Measurements from ENCODE around the gene WDFY2. TPM values are rescaled to one million over a fixed set of nuclear protein-coding genes. Genes with fewer than 3 reads are reported as not detected.

WDFY2 gene
- total RNA-seq, 5 donors from 2014 or later (not counting 1 experiment from before 2014, with no cell fraction given) = 18.2 to 28.3 (median 20.0) TPM

DNA sequence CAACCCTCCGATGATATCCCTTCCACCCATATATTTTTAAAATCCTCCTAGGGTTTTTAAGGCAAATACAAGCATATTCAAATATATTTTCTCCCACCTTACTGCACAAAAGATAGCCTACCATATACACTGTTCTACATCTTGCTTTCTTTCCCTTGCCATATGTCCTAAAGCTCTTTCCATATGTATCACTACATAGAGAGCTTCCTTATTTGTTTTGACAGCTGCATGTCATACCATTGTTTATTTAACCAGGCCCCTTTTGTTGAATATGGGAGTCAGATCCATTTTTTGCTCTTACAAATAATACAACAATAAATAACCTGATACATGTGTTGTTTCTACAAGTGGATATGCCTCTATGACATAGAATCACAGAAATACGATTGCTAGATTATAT, 32.8 kb upstream of the WDFY2 start:
- H3K4me1 Mint-ChIP-seq = no peaks in the 10 kb centered on the region
- ChIA-PET POLR2A (no interaction called here), CTCF (no interaction called here)
- H3K36me3 ChIP-seq (ENCODE audit: control insufficient read depth in 2 of 2, extremely low read depth in 1 of 2, insufficient read depth in 1 of 2, low read length in 1 of 2) = no peaks in the 10 kb centered on the region
- WGBS (ENCODE audit: insufficient coverage) = 100% methylated on average over 1 of the region's 2 CpGs
- H3K4me3 Mint-ChIP-seq = no peak overlapping the region
- no peaks in the 10 kb centered on the region for H3K9me3 Mint-ChIP-seq
- DNase-seq (no peak), ATAC-seq (replicated peaks in 1 of 4) (no peak)
- no peaks in the 10 kb centered on the region for H3K36me3 Mint-ChIP-seq
- no peak overlapping the region for H3K4me3 ChIP-seq (ENCODE audit: control insufficient read depth in 1 of 2, extremely low read depth in 1 of 2, low read length in 1 of 2)
- H3K27ac ChIP-seq (ENCODE audit: low read length) = no peak overlapping the region
- H3K9me3 ChIP-seq = no peaks in the 10 kb centered on the region
- no peak overlapping the region for H3K27ac Mint-ChIP-seq
- H3K27me3 ChIP-seq (replicated peaks in 1 of 2; ENCODE audit: control insufficient read depth in 2 of 2, extremely low read depth in 1 of 2, insufficient read depth in 2 of 2, low read length in 1 of 2) = no peaks in the 10 kb centered on the region
- peaks cover 0 to 2% of the 10 kb centered on the region in 2 donors for H3K27me3 Mint-ChIP-seq
- no peaks in the 10 kb centered on the region for H3K4me1 ChIP-seq (ENCODE audit: control insufficient read depth in 1 of 2, extremely low read depth in 1 of 2, insufficient read depth in 2 of 2, low read length in 2 of 2)

DNA sequence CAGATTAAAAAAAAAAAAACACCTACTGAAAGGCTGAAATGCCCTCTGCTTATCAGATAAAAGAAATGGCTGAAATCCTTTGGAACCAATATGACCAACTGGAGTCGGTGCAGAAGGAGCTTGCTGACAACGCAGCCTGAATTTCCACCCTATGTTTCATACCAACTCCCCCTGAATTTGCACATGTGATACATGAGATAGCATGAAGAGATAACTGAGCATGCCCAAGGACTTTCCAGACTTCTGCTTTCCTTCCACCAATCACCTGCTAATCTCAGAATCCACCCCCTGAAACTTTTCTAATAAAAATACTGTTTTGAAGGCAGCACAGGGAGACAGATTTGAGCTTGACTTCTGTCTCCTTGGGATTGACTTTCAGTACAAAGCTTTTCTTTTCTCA, 32.2 kb upstream of the WDFY2 start:
- DNase-seq (no peak), ATAC-seq (replicated peaks in 1 of 4) (no peak)
- H3K27ac ChIP-seq (ENCODE audit: low read length) = no peak overlapping the region
- WGBS (ENCODE audit: insufficient coverage) = 65% methylated on average over 2 of the region's 2 CpGs
- H3K4me1 Mint-ChIP-seq = no peaks in the 10 kb centered on the region
- POLR2A ChIA-PET = interaction anchor here in 1 of 2 donors (0.7 to 0.8 kb wide), 2 partner anchors 43 to 99 kb away, joined by 3 to 4 read pairs; partner anchors contain the start of gene INTS6
- no peaks in the 10 kb centered on the region for H3K27me3 ChIP-seq (replicated peaks in 1 of 2; ENCODE audit: control insufficient read depth in 2 of 2, extremely low read depth in 1 of 2, insufficient read depth in 2 of 2, low read length in 1 of 2)
- H3K4me3 ChIP-seq (ENCODE audit: control insufficient read depth in 1 of 2, extremely low read depth in 1 of 2, low read length in 1 of 2) = no peak overlapping the region
- CTCF ChIA-PET = no interaction called here
- H3K9me3 Mint-ChIP-seq = no peaks in the 10 kb centered on the region
- H3K36me3 ChIP-seq (ENCODE audit: control insufficient read depth in 2 of 2, extremely low read depth in 1 of 2, insufficient read depth in 1 of 2, low read length in 1 of 2) = no peaks in the 10 kb centered on the region
- H3K27ac Mint-ChIP-seq = no peak overlapping the region
- H3K4me1 ChIP-seq (ENCODE audit: control insufficient read depth in 1 of 2, extremely low read depth in 1 of 2, insufficient read depth in 2 of 2, low read length in 2 of 2) = no peaks in the 10 kb centered on the region
- H3K27me3 Mint-ChIP-seq = peaks cover 0 to 5% of the 10 kb centered on the region in 2 donors
- H3K4me3 Mint-ChIP-seq = no peak overlapping the region
- no peaks in the 10 kb centered on the region for H3K36me3 Mint-ChIP-seq
- no peaks in the 10 kb centered on the region for H3K9me3 ChIP-seq

DNA sequence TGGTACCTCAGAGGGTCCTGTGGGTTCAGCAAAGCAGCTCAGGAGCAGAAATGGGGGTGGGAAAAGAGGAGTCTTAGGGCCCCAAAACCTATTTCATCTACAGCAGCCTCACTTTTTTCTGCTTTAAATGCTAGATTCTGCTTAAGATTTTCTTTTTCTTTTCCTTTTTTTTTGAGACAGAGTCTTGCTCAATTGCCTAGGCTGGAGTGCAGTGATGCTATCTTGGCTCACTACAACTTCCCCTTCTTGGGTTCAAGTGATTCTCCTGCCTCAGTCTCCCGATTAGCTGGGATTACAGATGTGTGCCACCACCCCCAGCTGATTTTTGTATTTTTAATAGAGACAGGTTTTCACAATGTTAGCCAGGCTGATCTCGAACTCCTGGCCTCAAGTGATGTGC, 30.7 kb upstream of the WDFY2 start:
- Histone ChIP-seq H3K27ac (ENCODE audit: low read length) (no peak overlapping the region), H3K36me3 (ENCODE audit: control insufficient read depth in 2 of 2, extremely low read depth in 1 of 2, insufficient read depth in 1 of 2, low read length in 1 of 2) (no peaks in the 10 kb centered on the region), H3K27me3 (replicated peaks in 1 of 2; ENCODE audit: control insufficient read depth in 2 of 2, extremely low read depth in 1 of 2, insufficient read depth in 2 of 2, low read length in 1 of 2) (no peaks in the 10 kb centered on the region), H3K9me3 (no peaks in the 10 kb centered on the region), H3K4me3 (ENCODE audit: control insufficient read depth in 1 of 2, extremely low read depth in 1 of 2, low read length in 1 of 2) (no peak overlapping the region), H3K4me1 (ENCODE audit: control insufficient read depth in 1 of 2, extremely low read depth in 1 of 2, insufficient read depth in 2 of 2, low read length in 2 of 2) (no peaks in the 10 kb centered on the region)
- peaks cover 0 to 5% of the 10 kb centered on the region in 2 donors for H3K27me3 Mint-ChIP-seq
- ChIA-PET POLR2A (no interaction called here), CTCF (no interaction called here)
- no peak overlapping the region for H3K4me3 Mint-ChIP-seq
- DNase-seq (no peak), ATAC-seq (replicated peaks in 1 of 4) (no peak)
- H3K9me3 Mint-ChIP-seq = no peaks in the 10 kb centered on the region
- no peaks in the 10 kb centered on the region for H3K36me3 Mint-ChIP-seq
- no peak overlapping the region for H3K27ac Mint-ChIP-seq
- no CpG with 5 or more reads among the region's 2 CpGs for WGBS (ENCODE audit: insufficient coverage)
- no peaks in the 10 kb centered on the region for H3K4me1 Mint-ChIP-seq

DNA sequence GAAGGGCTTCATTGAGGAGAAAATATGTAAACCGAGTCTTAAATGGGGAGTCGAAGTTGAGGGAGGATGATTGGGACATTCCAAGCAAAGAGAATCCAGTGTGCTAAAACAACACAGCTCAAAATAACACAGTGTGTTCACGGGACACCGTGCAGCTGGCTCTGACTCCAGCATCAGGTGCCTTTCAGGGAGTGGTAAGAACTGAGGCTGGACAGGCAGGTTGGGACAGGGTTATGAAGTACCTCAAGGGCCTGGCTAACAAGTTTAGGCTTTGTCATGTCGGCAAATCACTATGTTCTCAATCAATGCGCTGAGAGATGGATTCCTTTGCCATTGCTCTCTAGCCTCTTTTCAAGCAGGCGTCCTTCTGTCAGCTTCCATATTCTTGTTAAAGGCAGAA, 27.5 kb upstream of the WDFY2 start:
- Histone ChIP-seq H3K4me3 (ENCODE audit: control insufficient read depth in 1 of 2, extremely low read depth in 1 of 2, low read length in 1 of 2) (no peak overlapping the region), H3K36me3 (ENCODE audit: control insufficient read depth in 2 of 2, extremely low read depth in 1 of 2, insufficient read depth in 1 of 2, low read length in 1 of 2) (no peaks in the 10 kb centered on the region), H3K9me3 (no peaks in the 10 kb centered on the region), H3K27ac (ENCODE audit: low read length) (no peak overlapping the region), H3K4me1 (ENCODE audit: control insufficient read depth in 1 of 2, extremely low read depth in 1 of 2, insufficient read depth in 2 of 2, low read length in 2 of 2) (no peaks in the 10 kb centered on the region), H3K27me3 (replicated peaks in 1 of 2; ENCODE audit: control insufficient read depth in 2 of 2, extremely low read depth in 1 of 2, insufficient read depth in 2 of 2, low read length in 1 of 2) (no peaks in the 10 kb centered on the region)
- peaks cover 7 to 18% (median 10%) of the 10 kb centered on the region in 3 donors for H3K4me1 Mint-ChIP-seq
- H3K27me3 Mint-ChIP-seq = peaks cover 0 to 5% of the 10 kb centered on the region in 2 donors
- no peak for ATAC-seq (replicated peaks in 1 of 4)
- CTCF ChIA-PET = no interaction called here
- H3K9me3 Mint-ChIP-seq = peaks cover 0 to 6% (median 0%) of the 10 kb centered on the region in 3 donors
- H3K4me3 Mint-ChIP-seq = no peak overlapping the region
- 97% methylated on average over 5 of the region's 7 CpGs for WGBS (ENCODE audit: insufficient coverage)
- DNase-seq = no peak
- no peaks in the 10 kb centered on the region for H3K36me3 Mint-ChIP-seq
- H3K27ac Mint-ChIP-seq = no peak overlapping the region
- POLR2A ChIA-PET = interaction anchor here in 1 of 2 donors (0.6 kb wide), 1 partner anchor 167 kb away, joined by 3 read pairs; no protein-coding TSS in a partner anchor

DNA sequence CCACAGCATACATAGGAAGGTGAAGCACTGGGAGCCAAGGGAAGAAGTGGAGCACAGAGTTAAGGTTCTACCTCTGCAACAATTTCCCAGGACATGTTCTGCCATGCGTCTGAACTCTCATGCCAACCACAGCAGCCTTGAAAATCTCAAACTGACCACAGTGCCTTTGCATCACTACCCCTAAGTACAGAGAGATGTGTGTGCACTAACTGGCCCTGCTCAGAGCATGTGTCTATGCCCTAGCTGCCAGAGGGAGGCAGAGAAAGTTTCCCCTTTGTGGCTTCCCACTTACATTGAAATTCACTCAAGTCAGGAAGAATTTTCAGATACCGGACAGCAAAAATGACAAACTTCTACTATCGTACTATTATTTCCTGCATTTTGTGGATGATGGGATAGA, 26.8 kb upstream of the WDFY2 start:
- Mint-ChIP-seq H3K4me1 (peaks cover 7 to 25% (median 16%) of the 10 kb centered on the region in 3 donors), H3K9me3 (peaks cover 0 to 6% (median 0%) of the 10 kb centered on the region in 3 donors), H3K4me3 (no peak overlapping the region), H3K36me3 (no peaks in the 10 kb centered on the region), H3K27me3 (peaks cover 0 to 5% of the 10 kb centered on the region in 2 donors), H3K27ac (no peak overlapping the region)
- Histone ChIP-seq H3K27me3 (replicated peaks in 1 of 2; ENCODE audit: control insufficient read depth in 2 of 2, extremely low read depth in 1 of 2, insufficient read depth in 2 of 2, low read length in 1 of 2) (no peaks in the 10 kb centered on the region), H3K27ac (ENCODE audit: low read length) (no peak overlapping the region), H3K36me3 (ENCODE audit: control insufficient read depth in 2 of 2, extremely low read depth in 1 of 2, insufficient read depth in 1 of 2, low read length in 1 of 2) (no peaks in the 10 kb centered on the region), H3K4me1 (ENCODE audit: control insufficient read depth in 1 of 2, extremely low read depth in 1 of 2, insufficient read depth in 2 of 2, low read length in 2 of 2) (no peaks in the 10 kb centered on the region), H3K9me3 (no peaks in the 10 kb centered on the region), H3K4me3 (ENCODE audit: control insufficient read depth in 1 of 2, extremely low read depth in 1 of 2, low read length in 1 of 2) (no peak overlapping the region)
- no peak for DNase-seq
- 100% methylated on average over 1 of the region's 3 CpGs for WGBS (ENCODE audit: insufficient coverage)
- POLR2A ChIA-PET = no interaction called here
- no peak for ATAC-seq (replicated peaks in 1 of 4)
- CTCF ChIA-PET = no interaction called here

DNA sequence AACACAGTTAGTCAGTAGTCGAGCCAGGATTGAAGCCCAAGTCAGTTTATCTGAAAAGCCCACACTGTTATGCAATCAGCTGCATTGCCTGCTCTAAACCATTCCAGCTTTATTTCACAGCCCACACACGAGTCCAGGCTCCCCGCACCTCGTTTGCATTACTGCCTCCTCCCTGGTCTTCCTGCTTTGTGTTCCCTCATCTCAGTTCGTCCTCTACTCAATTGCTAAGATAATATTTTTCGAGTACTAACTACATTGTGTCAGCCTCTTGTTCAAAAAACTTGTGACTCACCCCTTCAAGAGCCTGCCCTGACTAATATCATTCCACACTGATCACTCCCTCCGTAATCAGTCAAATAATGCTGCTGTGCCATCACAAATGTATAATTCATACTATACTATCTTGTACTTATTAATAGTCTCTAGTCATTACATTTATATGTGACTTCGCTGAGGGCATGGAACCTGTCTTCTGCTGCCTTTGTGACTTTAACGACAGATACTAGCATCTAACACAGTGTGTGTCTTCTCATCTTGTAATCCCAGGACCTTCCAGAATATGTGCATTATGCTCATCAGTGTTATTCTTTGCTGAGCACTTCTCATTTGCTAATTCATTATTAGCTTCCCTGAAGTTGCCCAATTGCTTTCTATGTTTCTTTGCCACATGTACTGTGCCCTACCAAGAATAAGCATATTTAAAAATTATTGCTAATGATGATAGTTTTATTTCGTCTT, 26.2 kb upstream of the WDFY2 start:
- 69% methylated on average over 7 of the region's 10 CpGs for WGBS (ENCODE audit: insufficient coverage)
- CTCF ChIA-PET = no interaction called here

More for the DNA sequence above, 26.2 kb upstream of the WDFY2 start:
- Histone ChIP-seq H3K27ac (ENCODE audit: low read length) (no peak overlapping the region), H3K4me3 (ENCODE audit: control insufficient read depth in 1 of 2, extremely low read depth in 1 of 2, low read length in 1 of 2) (no peak overlapping the region), H3K27me3 (replicated peaks in 1 of 2; ENCODE audit: control insufficient read depth in 2 of 2, extremely low read depth in 1 of 2, insufficient read depth in 2 of 2, low read length in 1 of 2) (no peaks in the 10 kb centered on the region), H3K36me3 (ENCODE audit: control insufficient read depth in 2 of 2, extremely low read depth in 1 of 2, insufficient read depth in 1 of 2, low read length in 1 of 2) (no peaks in the 10 kb centered on the region), H3K9me3 (no peaks in the 10 kb centered on the region), H3K4me1 (ENCODE audit: control insufficient read depth in 1 of 2, extremely low read depth in 1 of 2, insufficient read depth in 2 of 2, low read length in 2 of 2) (no peaks in the 10 kb centered on the region)
- Mint-ChIP-seq H3K27me3 (peaks cover 0 to 5% of the 10 kb centered on the region in 2 donors), H3K4me3 (no peak overlapping the region), H3K36me3 (no peaks in the 10 kb centered on the region), H3K27ac (no peak overlapping the region), H3K4me1 (peaks cover 7 to 27% (median 17%) of the 10 kb centered on the region in 3 donors), H3K9me3 (peaks cover 0 to 6% (median 0%) of the 10 kb centered on the region in 3 donors)
- ATAC-seq (replicated peaks in 1 of 4) (no peak), DNase-seq (no peak)
- POLR2A ChIA-PET = no interaction called here

Data from T-cell (primary cell).